Colonic mucosa (tissue), 4 donors: Measurements from ENCODE around the gene TERB1. TPM values are rescaled to one million over a fixed set of nuclear protein-coding genes. Genes with fewer than 3 reads are reported as not detected.
A peak's percentile ranks its signal among the peaks of the same experiment; 100 is the strongest.

Source experiments
- DNase-seq: peaks from one replicate; pipeline ENCODE4 v3.0.0-alpha.2; 2020
- H3K27ac ChIP-seq: fragments of 200-600 bp; one replicate; pipeline ENCODE4 v1.8.0; 2021
- H3K27me3 ChIP-seq: fragments of 200-600 bp; one replicate; pipeline ENCODE4 v1.8.0; 2021
- H3K36me3 ChIP-seq: fragments of 200-600 bp; one replicate; pipeline ENCODE4 v1.8.0; 2021
- H3K4me1 ChIP-seq: fragments of 200-600 bp; one replicate; pipeline ENCODE4 v1.8.0; 2021; ENCODE audit warnings: mild to moderate bottlenecking
- H3K4me3 ChIP-seq: fragments of 200-600 bp; one replicate; pipeline ENCODE4 v1.8.0; 2021
- H3K9ac ChIP-seq, 2 donors: one replicate each; pipeline ENCODE4 v1.7.0; 2013; ENCODE audit warnings: control low read depth in 2 of 2, low read depth in 2 of 2, low read length in 2 of 2
- H3K9me3 ChIP-seq: fragments of 200-600 bp; one replicate; pipeline ENCODE4 v1.8.0; 2021
- CTCF ChIP-seq: fragments of 200-600 bp; IDR thresholded peaks from one replicate; pipeline ENCODE4 v1.8.0; 2022; ENCODE audit warnings: antibody characterized with exemption, mild to moderate bottlenecking
- intact Hi-C: fragments of 100-400 bp; cut with DNase I; formaldehyde crosslinking; loops from one replicate; pipeline ENCODE4 v1.14.1; 2022
- total RNA-seq, 2 donors: library from RNA; stranded (reverse); fragmentation: NEBNext Ultra II Directional in 1 of 2; extraction: Animal tissue kit (Norgen Biotek cat#: 25700) in 1 of 2; gene quantifications; one replicate each; pipeline ENCODE4 v1.2.1, GENCODE V29; 2021
- donor health status: healthy.
- donor health status: DM: no; HTN: no; CAD: no.
- donor health status: DM: no; HTN: no; CAD: no.

The TERB1 gene
- total RNA-seq, 2 donors from 2014 or later = 0.22 TPM; not detected in 1

- peak; percentile 74 for DNase-seq
- no peak for TF ChIP-seq CTCF
- Histone ChIP-seq H3K27ac (peak overlapping the region; percentile 92), H3K36me3 (peaks cover 10% of the 10 kb centered on the region), H3K4me3 (no peak overlapping the region), H3K4me1 (peaks cover 22% of the 10 kb centered on the region), H3K9ac (peak overlapping the region in 1 of 2 donors; percentile 63), H3K9me3 (no peaks in the 10 kb centered on the region), H3K27me3 (no peaks in the 10 kb centered on the region)
- intact Hi-C loops = no loop called here
Observed at GRCh38 chr16:66740533-66740932, 60.9 kb downstream of the TERB1 start.

DNA sequence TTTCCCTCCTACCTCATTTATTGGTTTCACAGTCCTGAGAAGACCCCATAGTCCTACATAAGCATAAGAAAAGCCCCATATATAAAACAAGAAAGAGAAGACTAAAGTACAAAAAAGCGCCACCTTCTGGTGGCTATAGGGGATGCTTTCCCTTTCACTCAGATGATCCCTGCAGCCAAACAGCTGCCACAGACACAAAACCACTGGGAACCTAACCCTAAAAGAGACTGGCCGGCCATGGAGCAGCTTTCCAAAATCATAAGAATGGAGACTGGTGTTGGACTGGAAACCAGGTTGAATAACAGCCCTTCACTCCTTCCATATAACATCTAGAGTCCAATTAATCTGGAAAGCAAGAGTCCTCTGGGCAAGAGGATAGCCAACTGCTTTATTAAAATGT lies 61.4 kb downstream of the TERB1 start:
- H3K4me1 ChIP-seq = peaks cover 22% of the 10 kb centered on the region

DNA sequence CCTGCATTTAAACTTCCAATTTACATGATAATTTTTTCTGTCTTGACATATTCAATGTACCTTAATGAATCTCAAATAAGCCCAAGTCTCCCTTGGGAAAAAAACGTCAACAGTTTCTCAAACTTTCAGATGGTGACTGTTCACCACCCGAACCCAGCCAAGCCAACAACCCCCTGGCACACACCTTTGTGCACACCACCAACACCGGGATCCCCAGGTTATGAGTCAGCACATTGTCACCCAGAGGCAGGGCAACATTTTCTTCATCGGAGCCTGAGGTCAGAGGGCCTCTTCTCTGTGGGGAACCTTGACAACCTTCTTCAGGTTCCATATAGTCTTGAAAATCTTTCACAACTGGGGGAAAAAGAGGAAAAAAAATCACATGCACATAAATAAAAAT lies 65.5 kb downstream of the TERB1 start:
- no peak overlapping the region for H3K4me3 ChIP-seq
- intact Hi-C loops = no loop called here

More for the DNA sequence above, 61.4 kb downstream of the TERB1 start:
- Histone ChIP-seq H3K9ac (peak overlapping the region in 1 of 2 donors; percentile 63), H3K4me3 (no peak overlapping the region), H3K27ac (peak overlapping the region; percentile 92), H3K27me3 (no peaks in the 10 kb centered on the region), H3K36me3 (peaks cover 15% of the 10 kb centered on the region), H3K9me3 (no peaks in the 10 kb centered on the region)
- DNase-seq = peak; percentile 34
- intact Hi-C loops = no loop called here
- peak; percentile 46 for TF ChIP-seq CTCF

DNA sequence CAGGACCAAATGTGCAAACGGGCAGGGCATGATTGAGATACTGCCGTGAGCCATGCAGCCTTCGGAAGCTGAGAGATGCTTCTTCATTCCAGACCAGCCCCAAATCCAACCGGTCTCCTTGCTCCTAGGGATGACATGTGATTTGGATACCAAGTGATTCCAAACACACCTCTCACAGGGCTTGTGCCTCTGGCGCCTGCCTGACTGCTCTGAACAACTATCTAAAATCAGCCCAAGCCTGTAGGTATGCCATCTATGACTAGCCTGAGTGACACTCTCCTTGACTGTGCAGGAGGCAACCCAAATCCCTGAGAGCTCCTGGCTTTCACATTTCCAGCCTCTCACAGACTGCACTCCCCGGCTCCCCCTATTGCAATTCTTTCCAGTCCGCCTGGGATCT lies 70.3 kb downstream of the TERB1 start:
- intact Hi-C loops = loop anchor here (5.0 kb wide), 1 partner anchor 136 kb away; no protein-coding TSS in a partner anchor
- Histone ChIP-seq H3K9me3 (no peaks in the 10 kb centered on the region), H3K9ac (no peak overlapping the region), H3K4me1 (no peaks in the 10 kb centered on the region), H3K27me3 (no peaks in the 10 kb centered on the region), H3K27ac (no peak overlapping the region), H3K4me3 (no peak overlapping the region), H3K36me3 (peaks cover 25% of the 10 kb centered on the region)
- no peak for TF ChIP-seq CTCF
- no peak for DNase-seq

More for the DNA sequence above, 65.5 kb downstream of the TERB1 start:
- H3K36me3 ChIP-seq = peaks cover 16% of the 10 kb centered on the region
- no peak overlapping the region for H3K9ac ChIP-seq
- no peaks in the 10 kb centered on the region for H3K27me3 ChIP-seq
- no peak overlapping the region for H3K27ac ChIP-seq
- no peaks in the 10 kb centered on the region for H3K9me3 ChIP-seq
- no peak for TF ChIP-seq CTCF
- no peak for DNase-seq
- H3K4me1 ChIP-seq = peaks cover 9% of the 10 kb centered on the region

- DNase-seq = no peak
- H3K27ac ChIP-seq = no peak overlapping the region
Observed at GRCh38 chr16:66728804-66729203, 72.6 kb downstream of the TERB1 start.

More at GRCh38 chr16:66728804-66729203, 72.6 kb downstream of the TERB1 start:
- H3K27me3 ChIP-seq = no peaks in the 10 kb centered on the region
- TF ChIP-seq CTCF = no peak
- H3K36me3 ChIP-seq = peaks cover 21% of the 10 kb centered on the region
- no peaks in the 10 kb centered on the region for H3K4me1 ChIP-seq
- H3K4me3 ChIP-seq = no peak overlapping the region
- no peak overlapping the region for H3K9ac ChIP-seq
- H3K9me3 ChIP-seq = no peaks in the 10 kb centered on the region
- intact Hi-C loops = loop anchor here (5.0 kb wide), 1 partner anchor 122 kb away; no protein-coding TSS in a partner anchor
